GM18519 (cell line): Measurements from ENCODE around the gene C17orf58.
"Not testable (repeated sequence)": the region's sequence is repeated elsewhere in the genome, so short reads cannot be mapped to it uniquely, and the experiment has no call there.

Experiments used
- ATAC-seq: cut with Tn5 transposase; IDR thresholded peaks from one replicate; pipeline ENCODE4 v1.9.1; 2021; ENCODE audit warnings: mild to moderate bottlenecking, moderate library complexity; ENCODE audit not compliant: unreplicated experiment, low FRiP score

The C17orf58 gene

GRCh38 chr17:67963145-67963572 lies 33.1 kb downstream of the C17orf58 start:
- ATAC-seq, result not testable (repeated sequence)

DNA sequence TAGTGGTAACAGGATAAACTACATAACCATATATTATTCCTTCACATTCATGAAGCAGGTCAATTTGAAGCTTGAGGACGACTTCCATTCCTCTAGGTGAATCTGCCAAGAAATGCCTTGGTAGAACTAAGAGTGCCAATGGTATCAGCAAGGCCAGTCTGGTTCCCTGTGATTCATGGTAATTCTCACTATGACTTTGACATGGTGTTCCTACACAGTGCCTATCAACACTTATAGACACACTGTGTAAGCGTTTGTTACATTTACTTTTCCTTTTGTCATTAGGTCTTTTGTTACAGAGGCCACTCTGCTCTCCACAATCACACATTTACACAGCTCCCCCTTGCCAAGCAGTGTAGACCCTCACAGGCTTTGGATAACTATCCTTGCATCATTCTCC lies 34.1 kb downstream of the C17orf58 start:
- not testable (repeated sequence) for ATAC-seq

DNA sequence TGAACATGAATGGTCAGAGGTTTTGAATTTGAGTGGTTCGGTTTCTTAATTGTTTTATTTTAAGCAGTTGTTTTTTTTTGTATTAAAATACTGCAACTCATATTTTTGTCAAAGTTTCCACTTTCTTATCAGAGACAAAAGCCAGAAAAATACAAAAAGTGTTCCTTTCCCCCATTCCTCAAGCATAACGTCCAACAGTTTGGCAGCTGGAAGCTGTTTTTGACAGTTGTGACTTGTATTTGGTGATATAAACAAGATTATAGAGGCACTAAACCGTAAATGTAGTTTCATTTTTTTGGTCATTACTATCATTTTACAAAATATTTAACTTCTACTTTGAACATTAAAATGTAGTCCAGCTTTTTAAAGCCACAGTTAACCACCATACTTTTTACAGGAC lies 36.0 kb downstream of the C17orf58 start:
- ATAC-seq, result not testable (repeated sequence)

DNA sequence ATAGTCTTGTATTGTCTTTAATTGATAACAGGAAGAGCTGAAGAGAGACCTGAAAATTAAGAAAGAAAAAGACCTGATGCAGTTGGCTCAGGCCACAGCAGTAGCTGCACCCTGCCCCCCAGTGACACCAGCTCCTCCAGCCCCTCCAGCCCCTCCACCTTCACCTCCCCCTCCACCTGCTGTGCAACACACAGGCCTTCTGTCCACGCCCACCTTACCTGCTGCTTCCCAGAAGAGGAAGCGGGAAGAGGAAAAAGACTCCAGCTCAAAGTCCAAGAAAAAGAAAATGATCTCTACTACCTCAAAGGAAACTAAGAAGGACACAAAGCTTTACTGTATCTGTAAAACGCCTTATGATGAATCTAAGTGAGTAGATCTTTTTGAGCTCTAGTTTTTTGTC lies 36.8 kb downstream of the C17orf58 start:
- ATAC-seq, result no peak

- ATAC-seq, result no peak
Measured at GRCh38 chr17:67950945-67951344, 45.3 kb downstream of the C17orf58 start.

GRCh38 chr17:67947325-67947813 lies 48.9 kb downstream of the C17orf58 start:
- no peak for ATAC-seq

- no peak for ATAC-seq
Measured at GRCh38 chr17:67946513-67946912, 49.8 kb downstream of the C17orf58 start.

DNA sequence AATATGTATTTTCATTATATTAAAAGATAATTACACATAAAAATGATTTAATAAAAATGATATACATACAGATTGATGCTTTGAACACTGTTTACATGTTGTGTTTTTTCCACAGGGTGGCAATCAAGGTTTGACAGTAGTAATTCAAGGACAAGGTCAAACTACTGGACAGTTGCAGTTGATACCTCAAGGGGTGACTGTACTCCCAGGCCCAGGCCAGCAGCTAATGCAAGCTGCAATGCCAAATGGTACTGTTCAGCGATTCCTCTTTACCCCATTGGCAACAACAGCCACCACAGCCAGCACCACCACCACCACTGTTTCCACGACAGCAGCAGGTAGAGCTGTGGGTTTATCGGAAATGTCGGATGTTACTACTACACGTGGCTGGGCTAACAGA lies 52.2 kb downstream of the C17orf58 start:
- ATAC-seq, result no peak

DNA sequence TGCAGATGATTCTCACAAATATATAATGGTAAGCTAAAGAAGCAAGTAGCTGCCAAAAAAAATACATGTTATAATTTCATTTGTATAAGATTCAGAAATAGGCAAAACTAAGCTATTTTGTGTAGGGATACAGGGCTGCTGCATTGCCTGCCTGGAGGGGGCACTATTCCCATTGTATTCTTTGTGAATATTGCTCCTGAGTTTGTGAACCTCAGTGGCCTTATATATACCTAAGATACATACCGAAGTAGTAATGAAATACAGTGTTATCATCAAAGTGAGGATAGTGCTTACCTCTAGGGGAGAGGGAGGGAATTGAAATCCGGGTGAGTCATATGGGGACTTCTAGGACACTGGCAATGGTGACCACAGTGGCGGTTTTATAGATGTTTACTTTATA lies 53.5 kb downstream of the C17orf58 start:
- ATAC-seq, result no peak
